GM12872 (cell line): ENCODE data around the gene MINAR1.

Experiments used
- TF ChIP-seq, protein P1 (sequence below): IDR thresholded peaks from 3 replicates; pipeline ENCODE4 v1.5.1; 2011; ENCODE audit warnings: low read depth, mild to moderate bottlenecking, low read length, moderate library complexity; ENCODE audit not compliant: insufficient read depth

Gene MINAR1

DNA sequence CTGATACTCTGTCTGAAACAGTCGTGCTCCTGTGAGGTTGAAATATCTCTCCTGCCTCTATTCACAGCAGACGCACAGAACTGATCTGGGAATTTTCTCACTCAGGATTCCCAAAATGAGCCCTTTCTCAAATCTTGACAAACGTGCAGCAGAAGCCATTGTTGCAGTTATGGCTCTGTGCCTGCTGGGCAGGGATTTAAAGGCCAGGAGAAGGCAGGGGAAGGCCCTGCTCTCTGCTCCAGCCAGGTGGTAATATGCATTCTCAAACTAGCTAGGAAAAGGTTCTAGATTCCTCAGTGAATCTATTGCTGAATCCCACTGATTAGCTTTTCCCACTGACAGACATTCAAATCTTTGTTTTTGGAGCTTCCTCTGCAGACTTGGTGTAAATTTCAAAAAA, 2.2 kb downstream of the MINAR1 start:
- TF ChIP-seq, protein P1, sequence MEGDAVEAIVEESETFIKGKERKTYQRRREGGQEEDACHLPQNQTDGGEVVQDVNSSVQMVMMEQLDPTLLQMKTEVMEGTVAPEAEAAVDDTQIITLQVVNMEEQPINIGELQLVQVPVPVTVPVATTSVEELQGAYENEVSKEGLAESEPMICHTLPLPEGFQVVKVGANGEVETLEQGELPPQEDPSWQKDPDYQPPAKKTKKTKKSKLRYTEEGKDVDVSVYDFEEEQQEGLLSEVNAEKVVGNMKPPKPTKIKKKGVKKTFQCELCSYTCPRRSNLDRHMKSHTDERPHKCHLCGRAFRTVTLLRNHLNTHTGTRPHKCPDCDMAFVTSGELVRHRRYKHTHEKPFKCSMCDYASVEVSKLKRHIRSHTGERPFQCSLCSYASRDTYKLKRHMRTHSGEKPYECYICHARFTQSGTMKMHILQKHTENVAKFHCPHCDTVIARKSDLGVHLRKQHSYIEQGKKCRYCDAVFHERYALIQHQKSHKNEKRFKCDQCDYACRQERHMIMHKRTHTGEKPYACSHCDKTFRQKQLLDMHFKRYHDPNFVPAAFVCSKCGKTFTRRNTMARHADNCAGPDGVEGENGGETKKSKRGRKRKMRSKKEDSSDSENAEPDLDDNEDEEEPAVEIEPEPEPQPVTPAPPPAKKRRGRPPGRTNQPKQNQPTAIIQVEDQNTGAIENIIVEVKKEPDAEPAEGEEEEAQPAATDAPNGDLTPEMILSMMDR: no peak

DNA sequence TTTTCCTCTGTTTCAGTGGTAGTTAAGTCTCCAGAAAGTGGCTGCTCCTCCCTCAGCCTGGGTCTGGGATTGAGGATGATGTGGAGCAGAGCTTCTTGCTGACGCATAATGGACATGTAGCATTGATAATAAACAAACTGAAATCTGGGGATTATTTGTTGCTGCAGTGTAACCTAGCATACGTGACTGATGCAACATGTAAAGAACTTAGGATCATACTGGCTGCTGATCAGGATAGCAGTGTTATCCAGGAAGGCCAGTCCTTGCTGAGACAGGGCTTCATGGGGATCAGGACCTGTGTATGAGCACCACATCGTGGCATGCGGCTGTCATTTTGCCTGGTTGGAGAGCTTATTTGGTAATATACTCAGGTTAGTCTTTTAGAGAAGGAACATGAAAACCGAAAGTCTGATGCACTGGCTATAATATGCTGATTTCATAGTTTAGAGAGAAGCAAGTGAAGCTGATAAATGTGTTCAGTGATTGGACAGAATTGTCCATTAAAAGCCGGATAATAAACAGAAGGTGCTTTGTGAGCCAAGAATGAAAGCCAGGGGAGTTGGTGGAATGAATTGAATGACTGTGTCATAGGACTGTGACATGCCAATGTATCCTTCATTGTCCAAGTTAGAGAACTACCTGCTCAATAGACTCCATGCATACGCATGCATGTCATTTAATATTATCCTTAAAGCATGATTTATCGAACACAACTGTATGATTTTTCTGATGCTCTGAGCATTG, 4.1 kb downstream of the MINAR1 start:
- TF ChIP-seq, protein P1: no peak

DNA sequence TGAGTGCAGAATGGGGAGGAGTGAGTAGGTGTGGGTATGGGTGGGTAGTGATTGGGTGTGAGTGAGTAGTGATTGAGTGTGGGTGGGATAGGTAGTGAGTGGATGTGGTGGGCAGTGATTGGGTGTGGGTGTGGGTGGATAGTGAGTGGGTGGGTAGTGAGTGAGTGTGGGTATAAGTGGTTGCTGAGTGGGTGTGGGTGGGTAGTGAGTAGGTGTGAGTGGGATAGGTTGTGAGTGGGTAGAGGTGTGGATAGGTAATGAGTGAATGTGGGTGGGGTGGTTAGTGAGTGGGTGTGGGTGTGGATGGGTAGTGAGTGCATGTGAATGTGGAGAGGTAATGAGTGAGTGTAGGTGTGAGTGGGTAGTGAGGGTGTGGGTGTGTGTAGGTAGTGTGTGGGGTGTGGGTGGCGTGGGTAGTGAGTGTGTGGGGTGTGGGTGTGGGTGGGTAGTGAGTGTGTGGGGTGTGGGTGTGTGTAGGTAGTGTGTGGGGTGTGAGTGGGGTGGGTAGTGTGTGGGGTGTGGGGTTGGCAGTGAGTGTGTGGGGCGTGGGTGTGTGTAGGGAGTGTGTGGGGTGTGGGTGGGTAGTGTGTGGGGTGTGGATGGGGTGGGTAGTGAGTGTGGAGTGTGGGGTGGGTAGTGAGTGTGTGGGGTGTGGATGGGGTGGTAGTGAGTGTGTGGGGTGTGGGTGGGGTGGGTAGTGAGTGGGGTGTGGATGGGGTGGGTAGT, 5.3 kb downstream of the MINAR1 start:
- TF ChIP-seq, protein P1: no peak

DNA sequence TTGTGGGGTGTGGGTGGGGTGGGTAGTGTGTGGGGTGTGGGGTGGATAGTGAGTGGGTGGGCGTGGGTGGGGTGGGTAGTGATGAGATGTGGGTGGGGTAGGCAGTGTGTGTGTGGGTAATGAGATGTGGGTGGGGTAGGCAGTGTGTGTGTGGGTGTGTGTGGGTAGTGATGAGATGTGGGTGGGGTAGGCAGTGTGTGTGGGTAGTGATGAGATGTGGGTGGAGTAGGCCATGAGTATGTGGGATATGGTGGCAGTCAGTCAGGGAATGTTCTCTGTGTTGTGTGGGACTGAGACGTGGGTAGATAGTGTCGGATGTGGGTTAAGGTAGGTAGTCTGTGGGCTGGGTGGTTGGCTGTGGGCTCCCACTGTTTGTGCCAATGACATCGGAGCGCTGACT, 7.1 kb downstream of the MINAR1 start:
- TF ChIP-seq, protein P1: no peak

DNA sequence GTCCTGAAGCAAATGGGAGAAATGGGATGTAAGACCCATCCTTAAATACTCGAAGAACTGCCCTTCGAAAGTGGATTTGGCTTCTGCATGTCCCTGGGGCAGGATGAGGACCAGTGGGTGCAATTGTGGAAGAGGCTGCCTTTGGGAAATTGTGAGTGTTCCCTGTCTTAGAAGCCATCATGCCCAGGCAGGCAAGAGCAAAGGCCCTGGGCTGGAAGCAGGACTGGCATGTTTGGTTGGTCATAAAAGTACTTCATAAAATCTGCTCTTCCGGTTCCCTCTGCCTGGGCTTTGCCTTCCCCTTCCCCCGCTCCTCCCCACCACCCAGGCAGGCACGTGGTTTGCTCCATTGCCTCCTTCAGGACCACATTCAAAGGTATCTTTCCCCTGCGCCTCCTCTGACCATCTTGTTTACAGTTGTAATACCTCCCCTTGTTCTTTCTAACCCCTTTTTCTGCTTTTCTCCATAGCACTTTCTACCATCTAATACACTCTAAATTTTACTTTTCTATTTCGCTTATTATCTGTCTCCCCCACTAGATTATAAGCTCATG, 8.3 kb downstream of the MINAR1 start:
- TF ChIP-seq, protein P1: no peak

DNA sequence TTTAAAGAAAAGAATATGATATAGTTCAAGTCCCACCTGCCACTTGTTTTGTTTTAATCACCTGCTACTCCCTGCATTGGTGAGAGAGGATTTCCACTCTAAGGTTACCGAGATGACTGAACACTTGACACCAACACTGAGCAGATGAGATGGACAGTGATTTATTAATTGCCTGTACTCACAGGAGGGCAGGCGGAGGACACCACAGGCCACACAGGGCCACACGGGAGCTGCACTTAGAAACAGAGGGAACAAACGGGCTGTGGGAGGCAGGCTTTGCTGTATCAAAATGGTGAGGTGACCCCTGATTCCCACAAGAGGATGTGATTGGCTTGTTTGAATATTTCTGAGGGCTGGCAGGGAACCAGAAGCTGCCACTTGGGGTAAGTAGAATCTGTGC, 10.8 kb downstream of the MINAR1 start:
- TF ChIP-seq, protein P1: no peak

DNA sequence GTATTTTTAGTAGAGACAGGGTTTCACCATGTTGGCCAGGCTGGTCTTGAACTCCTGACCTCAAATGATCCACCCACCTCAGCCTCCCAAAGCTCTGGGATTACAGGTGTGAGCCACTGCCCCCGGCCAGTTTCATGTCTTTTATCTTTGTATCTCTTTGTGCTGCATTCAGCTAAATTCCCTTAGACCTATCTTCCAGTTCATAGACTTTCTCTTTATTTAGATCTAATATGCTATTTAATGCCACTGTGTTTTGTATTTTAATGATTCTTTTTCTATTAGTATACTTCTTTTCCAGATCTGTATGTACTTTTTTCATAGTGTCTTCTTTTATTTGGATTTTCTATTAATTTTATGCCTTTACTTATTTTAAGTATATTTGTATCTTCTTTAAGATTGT, 14.9 kb downstream of the MINAR1 start:
- TF ChIP-seq, protein P1: no peak
